Stimulated activated CD4-positive, alpha-beta T cell treated with anti-CD3 and anti-CD28 coated beads, Interleukin-1b, Interleukin-23, amount 100 ng/mL, for 4 hours (primary cell): ENCODE results near the gene TBATA.
"Not testable (repeated sequence)": the region's sequence is repeated elsewhere in the genome, so short reads cannot be mapped to it uniquely, and the experiment has no call there.

Experiments used
- DNase-seq, 2 donors: peaks; one replicate each; pipeline ENCODE4 v3.0.0-alpha.2; 2020; ENCODE audit warnings: low read depth in 2 of 2

The TBATA gene

GRCh38 chr10:70779511-70780369 is 5.4 kb downstream of the TBATA start:
- DNase-seq = no peak

- DNase-seq = no peak
Measured at GRCh38 chr10:70779088-70779487, 6.1 kb downstream of the TBATA start.

- DNase-seq = no peak
Measured at GRCh38 chr10:70778267-70778924, 6.8 kb downstream of the TBATA start.

GRCh38 chr10:70777063-70777875 is 7.9 kb downstream of the TBATA start:
- DNase-seq = no peak

- no peak for DNase-seq
Measured at GRCh38 chr10:70776455-70777005, 8.6 kb downstream of the TBATA start.

- DNase-seq = no peak
Measured at GRCh38 chr10:70775679-70776454, 9.3 kb downstream of the TBATA start.

GRCh38 chr10:70774810-70775678 is 10.1 kb downstream of the TBATA start:
- DNase-seq = no peak

GRCh38 chr10:70773965-70774809 is 11.0 kb downstream of the TBATA start:
- no peak for DNase-seq

GRCh38 chr10:70773461-70773860 is 11.7 kb downstream of the TBATA start:
- DNase-seq = no peak

GRCh38 chr10:70772627-70773026 is 12.6 kb downstream of the TBATA start:
- no peak for DNase-seq

- DNase-seq = no peak
Measured at GRCh38 chr10:70771311-70772194, 13.6 kb downstream of the TBATA start.

- not testable (repeated sequence) for DNase-seq
Measured at GRCh38 chr10:70770516-70770915, 14.7 kb downstream of the TBATA start.

- DNase-seq = no peak
Measured at GRCh38 chr10:70770001-70770400, 15.2 kb downstream of the TBATA start.

GRCh38 chr10:70769121-70769520 is 16.1 kb downstream of the TBATA start:
- DNase-seq = no peak

GRCh38 chr10:70768026-70768685 is 17.0 kb downstream of the TBATA start:
- not testable (repeated sequence) for DNase-seq

GRCh38 chr10:70765794-70766594 is 19.2 kb downstream of the TBATA start:
- DNase-seq = no peak

GRCh38 chr10:70763567-70763966 is 21.6 kb downstream of the TBATA start:
- DNase-seq = no peak
